Pulmonary artery endothelial cell (primary cell): Measurements from ENCODE around the gene FBXL17. TPM values are rescaled to one million over a fixed set of nuclear protein-coding genes. Genes with fewer than 3 reads are reported as not detected.

Experiments
- DNase-seq: peaks from one replicate; pipeline ENCODE4 v3.0.0-alpha.2; 2011; ENCODE audit warnings: low read depth, low spot score
- total RNA-seq: library from RNA; depleted of rRNA; stranded (reverse); fragments of >200 nt; gene quantifications from 2 replicates; pipeline ENCODE4 v1.2.3, GENCODE V29; 2014

FBXL17 gene
- total RNA-seq, 1 donor from 2014 or later: 4.6 TPM

- DNase-seq: no peak
These were observed 564.5 kb downstream of the FBXL17 start for GRCh38 chr5:107817436-107817835.

DNA sequence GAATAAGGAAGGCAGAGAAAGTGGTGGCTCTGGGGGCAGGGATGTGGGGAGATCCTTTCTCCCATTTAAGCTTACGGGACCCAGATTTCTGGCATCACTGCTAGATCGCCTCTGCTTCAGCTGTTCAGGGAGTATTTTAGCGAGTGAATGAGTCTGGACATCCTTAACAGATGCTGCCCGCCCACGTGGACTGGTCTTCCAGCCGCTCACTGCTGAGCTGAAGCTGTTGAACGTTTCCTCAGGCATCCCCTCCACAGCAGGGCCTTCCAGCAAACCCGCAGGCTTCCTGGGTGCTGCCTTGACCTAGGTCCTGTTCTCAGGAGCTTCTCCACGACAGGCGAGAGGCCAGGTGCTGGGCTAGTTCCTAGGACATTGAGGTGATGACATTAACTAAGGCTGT lies 566.8 kb downstream of the FBXL17 start:
- DNase-seq: no peak

DNA sequence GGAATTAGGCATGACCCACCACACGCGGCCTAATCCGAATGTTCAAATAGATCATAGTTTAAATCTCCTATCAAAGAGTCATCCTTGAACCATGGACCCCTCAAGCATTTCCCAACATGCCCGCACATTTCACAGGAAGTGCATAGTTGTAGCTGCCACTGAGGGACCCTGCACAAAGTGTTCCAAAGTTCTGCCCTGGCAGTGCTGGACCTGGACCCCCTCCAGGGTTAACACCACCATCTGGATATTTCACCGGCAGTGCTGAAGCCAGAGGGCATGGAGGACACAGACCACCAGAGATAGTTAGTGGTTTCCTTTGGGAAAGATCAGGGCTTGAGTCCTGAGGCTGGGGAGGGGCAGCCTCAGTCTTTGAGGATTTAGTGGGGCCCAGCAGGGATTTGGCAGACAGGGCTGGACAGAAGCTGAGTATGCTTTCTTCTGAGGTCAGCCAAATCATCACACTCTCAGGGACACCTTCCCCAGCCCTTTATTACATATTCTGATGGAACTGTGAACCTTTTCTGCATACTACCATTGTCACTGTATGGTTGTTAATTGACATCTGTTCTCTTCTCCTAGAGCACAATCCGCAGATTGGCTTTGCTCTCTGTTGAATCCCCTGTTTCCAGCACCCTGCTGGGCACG lies 567.6 kb downstream of the FBXL17 start:
- no peak for DNase-seq

DNA sequence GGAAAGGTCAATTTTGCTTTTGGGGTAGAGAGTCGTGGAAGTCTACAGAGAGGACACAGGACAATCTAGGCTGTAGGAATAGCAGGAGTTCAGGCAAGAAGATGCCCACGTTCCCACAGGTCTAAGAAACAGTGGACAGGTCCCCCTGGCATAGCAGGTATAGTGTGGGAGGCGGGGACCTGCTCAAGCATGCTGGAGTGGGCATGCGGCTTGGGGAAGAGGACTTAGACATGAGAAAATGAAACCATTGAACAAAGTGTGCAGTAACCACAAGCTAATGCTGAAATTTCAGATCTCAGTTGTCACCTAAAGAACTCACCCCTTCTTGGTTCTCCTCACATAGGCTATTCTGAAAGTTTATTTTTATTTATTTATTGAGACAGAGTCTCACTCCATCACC lies 568.3 kb downstream of the FBXL17 start:
- DNase-seq: no peak

- DNase-seq: no peak
These were observed 569.2 kb downstream of the FBXL17 start for GRCh38 chr5:107812570-107813141.

DNA sequence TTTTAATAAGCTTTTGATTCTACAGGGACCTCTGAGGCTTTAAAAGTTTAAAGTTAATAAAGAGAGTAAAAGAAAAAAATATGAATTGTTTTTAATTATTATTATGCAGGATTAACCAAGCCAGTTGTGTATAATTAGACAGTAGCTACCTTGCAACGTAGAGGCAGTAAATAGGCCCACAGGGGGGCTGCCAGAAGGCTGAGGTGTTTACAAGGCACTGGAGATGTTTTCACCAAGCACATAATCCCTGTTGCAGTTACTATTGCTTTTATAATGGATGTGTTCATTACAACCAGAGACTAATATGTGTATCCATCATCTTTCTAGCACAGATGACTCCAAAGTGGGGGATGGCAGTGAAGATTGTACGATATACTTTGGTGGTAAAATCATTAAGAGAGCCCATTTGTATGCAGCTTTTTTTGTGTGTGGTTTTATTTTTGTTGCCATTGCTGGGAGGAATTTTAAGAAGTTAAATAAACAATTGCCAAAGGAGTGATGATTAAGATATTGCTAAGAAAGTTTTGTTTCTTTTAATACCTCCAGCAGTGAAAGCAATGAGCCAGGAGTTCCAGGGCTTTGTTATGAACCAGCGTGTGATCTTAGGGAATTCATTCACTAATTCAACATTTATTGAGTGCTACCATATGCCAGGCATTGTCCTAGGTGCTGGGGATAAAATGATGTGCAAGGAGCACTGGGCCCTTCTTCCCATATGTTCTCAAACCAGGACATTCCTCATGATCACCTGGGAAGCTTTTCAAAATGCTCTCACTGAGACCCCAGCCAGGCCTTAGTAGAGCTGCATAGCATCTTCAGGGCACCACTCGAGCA lies 572.5 kb downstream of the FBXL17 start:
- DNase-seq: no peak
